Measurements from ENCODE around the gene MYO9B. TPM values are rescaled to one million over a fixed set of nuclear protein-coding genes. Genes with fewer than 3 reads are reported as not detected.
"Not testable (repeated sequence)": the region's sequence is repeated elsewhere in the genome, so short reads cannot be mapped to it uniquely, and the experiment has no call there.

MYO9B gene
- polyA plus RNA-seq, 1 donor (not counting 4 experiments of a cell fraction or from before 2014, with no cell fraction given), result 14.3 TPM

- FAIRE-seq, result no peak
- H3K4me3 ChIP-seq (ENCODE audit: control insufficient read depth in 2 of 3, extremely low read depth in 1 of 3, insufficient read depth in 2 of 3, low read depth in 1 of 3, low read length in 3 of 3), result no peak overlapping the region
- no peak overlapping the region for H3K9ac ChIP-seq (ENCODE audit: control insufficient read depth, extremely low read depth, insufficient read depth, low read length)
- dilution Hi-C loops (cut with MboI; ENCODE audit: extremely low pct_ligation_motif_present, low sequenced_read_pairs), result no loop called here
- peaks cover 2% of the 10 kb centered on the region for H3K4me1 ChIP-seq (ENCODE audit: control insufficient read depth, extremely low read depth, insufficient read depth, low read length)
- TF ChIP-seq EZH2 (IDR thresholded peaks at IDR 0.05; ENCODE audit: low read length), result no peak
- TF ChIP-seq CTCF (optimal IDR thresholded peaks at IDR 0.05 in 1 of 3, IDR thresholded peaks at IDR 0.05 in 1 of 3, conservative IDR thresholded peaks at IDR 0.05 in 1 of 3; ENCODE audit: extremely low read depth in 1 of 3, insufficient read depth in 2 of 3, low read length in 3 of 3), result no peak
- peaks cover 5% of the 10 kb centered on the region for H3K9me1 ChIP-seq (ENCODE audit: control insufficient read depth, extremely low read depth, insufficient read depth, low read length)
- peaks cover 85% of the 10 kb centered on the region for H3K79me2 ChIP-seq (ENCODE audit: control insufficient read depth, insufficient read depth, low read length)
- no peak overlapping the region for H3K4me2 ChIP-seq (ENCODE audit: control insufficient read depth, extremely low read depth, insufficient read depth, low read depth, low read length)
- no peaks in the 10 kb centered on the region for H4K20me1 ChIP-seq (ENCODE audit: control insufficient read depth, extremely low read depth, insufficient read depth, low read length)
- DNase-seq (ENCODE audit: low read depth, low spot score), result no peak
- H3K9me3 ChIP-seq (ENCODE audit: control insufficient read depth, low read depth, low read length), result no peaks in the 10 kb centered on the region
- H3K27ac ChIP-seq (ENCODE audit: control insufficient read depth, insufficient read depth, low read length), result no peak overlapping the region
- H3K27me3 ChIP-seq (ENCODE audit: control insufficient read depth, extremely low read depth, insufficient read depth, low read length), result no peaks in the 10 kb centered on the region
- peaks cover 2 to 5% of the 10 kb centered on the region in 2 experiments for H3K36me3 ChIP-seq (ENCODE audit: control insufficient read depth in 2 of 2, extremely low read depth in 1 of 2, insufficient read depth in 2 of 2, low read length in 2 of 2)
- H2AFZ ChIP-seq (ENCODE audit: control insufficient read depth, low read length), result no peak overlapping the region
Observed at GRCh38 chr19:17092696-17093095, 17.1 kb downstream of the MYO9B start.

- H3K4me1 ChIP-seq (ENCODE audit: control insufficient read depth, extremely low read depth, insufficient read depth, low read length); H3K9ac ChIP-seq (ENCODE audit: control insufficient read depth, extremely low read depth, insufficient read depth, low read length); H2AFZ ChIP-seq (ENCODE audit: control insufficient read depth, low read length); H3K9me3 ChIP-seq (ENCODE audit: control insufficient read depth, low read depth, low read length); dilution Hi-C loops (cut with MboI; ENCODE audit: extremely low pct_ligation_motif_present, low sequenced_read_pairs); H3K27me3 ChIP-seq (ENCODE audit: control insufficient read depth, extremely low read depth, insufficient read depth, low read length); H3K9me1 ChIP-seq (ENCODE audit: control insufficient read depth, extremely low read depth, insufficient read depth, low read length); H3K27ac ChIP-seq (ENCODE audit: control insufficient read depth, insufficient read depth, low read length); H3K4me3 ChIP-seq (ENCODE audit: control insufficient read depth in 2 of 3, extremely low read depth in 1 of 3, insufficient read depth in 2 of 3, low read depth in 1 of 3, low read length in 3 of 3); DNase-seq (ENCODE audit: low read depth, low spot score); FAIRE-seq; H3K4me2 ChIP-seq (ENCODE audit: control insufficient read depth, extremely low read depth, insufficient read depth, low read depth, low read length); H4K20me1 ChIP-seq (ENCODE audit: control insufficient read depth, extremely low read depth, insufficient read depth, low read length): not testable (repeated sequence)
- peaks cover 76% of the 10 kb centered on the region for H3K79me2 ChIP-seq (ENCODE audit: control insufficient read depth, insufficient read depth, low read length)
- H3K36me3 ChIP-seq (ENCODE audit: control insufficient read depth in 2 of 2, extremely low read depth in 1 of 2, insufficient read depth in 2 of 2, low read length in 2 of 2), result peaks cover 3 to 11% of the 10 kb centered on the region in 2 experiments
Observed at GRCh38 chr19:17094694-17095093, 19.1 kb downstream of the MYO9B start.
